DMS53 (cell line): ENCODE data around the gene SPATA21.
A peak's percentile ranks its signal among the peaks of the same experiment; 100 is the strongest.
"Not testable (repeated sequence)": the region's sequence is repeated elsewhere in the genome, so short reads cannot be mapped to it uniquely, and the experiment has no call there.

ENCODE experiments used
- DNase-seq: peaks from one replicate; lab custom pipeline; 2025; lab: John Stamatoyannopoulos, UW

Gene SPATA21, protein sequence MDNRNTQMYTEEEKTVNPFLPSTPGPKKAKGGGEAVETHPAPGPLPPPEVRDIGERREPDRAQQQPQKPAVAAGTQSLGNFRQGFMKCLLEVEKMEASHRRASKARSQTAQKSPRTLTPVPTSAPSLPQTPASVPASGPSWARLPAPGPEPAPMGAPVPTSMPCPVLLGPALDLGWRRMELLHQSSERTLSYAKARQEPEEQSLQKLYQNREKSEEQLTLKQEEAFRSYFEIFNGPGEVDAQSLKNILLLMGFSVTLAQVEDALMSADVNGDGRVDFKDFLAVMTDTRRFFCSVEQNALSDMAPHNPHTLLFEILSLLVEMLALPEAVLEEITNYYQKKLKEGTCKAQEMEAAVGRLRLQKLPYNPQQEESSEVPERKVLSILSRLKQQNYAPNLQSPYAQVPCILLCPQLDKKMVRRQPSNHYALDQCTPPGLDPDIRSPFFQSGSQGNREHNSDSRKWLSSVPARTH

DNA sequence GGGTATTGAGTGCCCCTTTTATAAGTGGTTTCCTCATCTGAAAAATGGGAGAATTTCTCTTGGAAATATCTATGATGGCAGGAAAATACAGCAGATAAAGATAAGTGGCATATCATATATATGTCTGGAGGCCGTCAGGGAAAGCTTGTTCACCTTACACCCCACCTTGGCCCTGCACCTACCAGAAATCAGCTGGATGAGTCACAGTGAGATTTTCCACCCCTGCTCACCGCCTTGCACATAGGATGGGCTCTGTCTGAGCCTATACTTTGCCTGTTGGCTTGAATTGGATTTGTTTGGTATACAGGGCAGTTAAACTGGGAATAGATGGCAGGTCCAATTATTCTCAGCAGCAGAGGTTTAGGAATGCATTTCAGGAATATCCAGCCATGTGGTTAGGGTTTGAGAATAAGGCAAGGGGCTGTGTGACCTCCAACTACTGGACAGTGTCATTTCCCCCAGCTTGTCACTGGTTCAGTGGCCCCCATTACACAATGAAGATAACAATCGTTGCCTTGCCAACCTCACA, at the start of gene SPATA21:
Gene SPATA21, minus strand, starts transcription at position 479 of the 529 bp plus-strand sequence. CDS start 6,053 bp downstream, outside the sequence.
- no peak for DNase-seq

DNA sequence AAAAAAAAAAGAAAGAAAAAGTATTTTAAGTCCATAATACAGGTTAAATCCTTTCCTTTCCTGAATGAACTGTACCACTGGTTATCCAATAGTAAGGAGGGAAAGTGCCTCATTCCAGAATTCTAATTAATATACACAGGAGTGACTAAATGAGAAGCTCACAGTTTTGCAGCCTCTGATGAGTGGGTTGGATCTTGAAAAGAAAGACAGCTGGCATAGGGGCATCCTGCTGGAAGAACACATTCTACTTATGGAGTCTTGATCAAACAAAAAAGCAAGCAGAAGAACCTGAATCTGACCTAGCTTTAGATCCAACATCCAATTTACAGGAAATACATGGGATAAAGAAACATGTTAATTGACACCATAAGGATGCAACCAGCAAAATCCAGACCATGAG, 49.8 kb upstream of the SPATA21 start:
- not testable (repeated sequence) for DNase-seq

DNA sequence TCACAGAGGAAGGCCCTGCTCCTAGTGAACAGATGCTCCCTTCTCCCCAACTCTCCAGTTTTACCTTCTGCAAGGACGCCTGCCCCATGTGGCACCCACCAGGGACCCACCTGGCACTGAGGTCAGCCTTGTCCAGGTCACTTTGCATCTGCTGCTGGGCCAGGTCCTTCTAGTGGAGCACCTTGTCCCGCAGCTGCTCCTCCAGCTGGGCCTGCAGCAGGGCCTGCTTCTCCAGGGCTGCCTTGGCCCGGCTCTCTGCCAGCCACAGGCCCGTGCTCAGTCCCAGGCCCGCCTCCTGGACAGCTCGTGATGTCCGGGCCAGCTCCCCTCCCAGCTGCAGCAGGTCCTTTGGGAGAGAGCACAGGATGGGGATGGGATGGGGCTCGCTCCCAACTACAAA, 49.1 kb upstream of the SPATA21 start:
- DNase-seq = not testable (repeated sequence)

DNA sequence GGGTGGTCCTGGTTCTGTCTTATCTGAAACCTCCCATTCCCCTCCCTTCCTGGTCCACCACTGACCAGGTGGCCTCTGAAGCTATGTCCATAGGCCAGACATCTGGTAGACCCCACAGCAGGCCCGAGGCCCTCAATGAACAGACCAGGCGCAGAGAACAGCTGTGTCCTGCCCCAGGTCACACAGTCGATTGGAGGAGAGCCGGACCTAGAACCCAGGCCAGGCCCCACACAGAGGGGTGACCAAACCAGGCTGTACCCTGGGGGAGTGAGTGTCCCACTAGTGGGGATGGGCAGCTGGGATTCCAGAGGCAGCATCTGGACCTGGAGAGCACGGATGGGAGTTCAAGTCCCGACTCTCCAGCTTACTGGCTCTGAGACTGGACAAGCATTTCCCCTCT, 47.7 kb upstream of the SPATA21 start:
- no peak for DNase-seq

DNA sequence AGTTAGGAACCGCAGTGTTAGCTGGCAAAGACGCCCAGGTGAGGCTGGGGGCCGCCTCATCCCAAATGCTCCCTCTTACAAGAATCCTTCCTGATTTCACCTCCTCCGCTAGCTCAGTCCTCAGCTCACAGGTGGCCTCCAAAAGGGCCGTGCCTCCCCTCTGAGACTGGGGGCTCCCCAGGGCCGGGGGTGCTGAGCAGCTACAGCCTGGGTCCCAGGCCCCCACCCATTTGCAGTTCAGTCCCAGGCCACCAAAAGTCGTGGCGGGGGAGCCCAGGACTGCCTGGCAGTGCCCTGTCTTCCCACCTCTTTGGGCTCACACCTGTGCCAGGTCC, 47.2 kb upstream of the SPATA21 start:
- no peak for DNase-seq

DNA sequence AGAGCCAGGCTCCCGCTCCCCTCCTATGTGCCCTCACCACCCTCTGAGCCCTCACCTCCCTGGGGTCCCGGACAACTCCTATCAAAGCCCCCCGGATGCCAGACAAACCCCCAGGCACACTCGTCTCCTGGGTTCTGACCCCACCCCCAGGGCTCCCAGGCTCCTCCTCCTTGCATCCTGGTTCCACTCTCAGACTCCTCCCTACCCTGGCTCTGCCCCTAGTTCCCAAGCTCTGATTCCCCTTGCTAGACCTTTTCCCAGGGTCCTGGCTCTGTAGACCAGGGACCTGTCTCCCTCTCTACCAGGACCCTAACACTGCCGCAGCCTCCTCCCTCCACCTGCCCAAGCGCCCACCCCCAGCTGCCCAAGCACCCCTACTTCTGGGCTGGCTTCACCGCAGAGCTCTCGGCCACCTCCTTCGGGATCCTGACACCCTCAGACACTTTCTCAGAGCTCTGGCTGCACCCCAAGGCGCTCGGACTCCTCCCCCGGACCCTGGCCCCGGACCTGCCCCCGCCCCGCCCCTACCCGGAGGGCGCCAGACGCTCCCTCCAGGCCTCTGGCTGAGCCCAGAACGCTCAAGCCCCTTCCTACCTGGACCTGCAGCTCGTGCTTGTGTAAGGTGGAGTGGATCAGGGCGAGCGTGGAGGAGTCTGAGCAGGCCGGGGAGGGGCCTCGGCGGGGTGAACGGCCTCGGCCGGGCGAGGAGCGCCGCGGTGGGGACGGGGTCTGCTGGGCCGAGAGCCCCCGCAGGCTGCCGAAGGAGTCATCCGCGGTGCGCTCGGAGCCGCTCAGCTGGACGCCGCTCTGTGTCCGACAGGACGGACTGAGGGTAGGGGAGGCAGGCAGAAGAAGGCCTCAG, 46.6 kb upstream of the SPATA21 start:
- not testable (repeated sequence) for DNase-seq

DNA sequence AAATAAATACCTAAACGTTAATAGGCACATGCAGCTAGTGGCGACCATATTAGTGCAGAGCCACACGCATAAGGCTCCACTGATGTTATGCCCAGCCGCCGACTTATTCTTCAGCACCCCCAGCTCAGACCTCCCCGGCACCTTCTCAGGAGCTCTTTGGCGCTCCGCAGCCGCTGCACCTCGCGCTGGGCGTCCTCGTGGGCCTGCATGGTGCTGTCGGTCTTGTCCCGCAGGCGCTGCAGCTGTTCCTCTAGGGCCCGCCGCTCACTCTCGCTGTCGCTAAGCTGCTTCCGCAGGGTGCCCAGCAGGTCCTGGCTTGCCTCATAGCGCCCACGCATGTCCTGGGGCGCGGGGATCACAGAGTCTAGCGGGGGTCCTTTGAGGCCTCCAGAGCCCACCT, 45.9 kb upstream of the SPATA21 start:
- DNase-seq = not testable (repeated sequence)

DNA sequence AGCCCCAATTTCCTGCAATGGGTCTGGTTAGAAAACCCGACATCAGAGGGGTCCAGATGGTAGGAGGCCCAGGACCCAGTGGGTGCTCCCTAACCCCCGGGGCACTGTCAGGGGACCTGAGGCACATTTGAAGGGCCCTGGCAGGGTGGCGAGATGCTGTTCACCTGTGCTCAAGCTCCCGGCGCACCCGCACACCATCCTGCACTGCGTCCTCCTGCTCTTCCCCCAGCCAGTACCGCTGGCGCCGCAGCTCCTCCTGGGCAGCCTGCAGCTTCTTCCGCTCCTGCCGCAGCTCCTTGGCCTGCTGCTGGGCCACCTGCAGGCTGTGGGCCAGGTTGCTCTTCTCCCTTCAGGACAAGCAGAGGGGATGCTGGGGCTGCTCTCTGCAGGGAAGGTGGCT, 40.9 kb upstream of the SPATA21 start:
- no peak for DNase-seq

DNA sequence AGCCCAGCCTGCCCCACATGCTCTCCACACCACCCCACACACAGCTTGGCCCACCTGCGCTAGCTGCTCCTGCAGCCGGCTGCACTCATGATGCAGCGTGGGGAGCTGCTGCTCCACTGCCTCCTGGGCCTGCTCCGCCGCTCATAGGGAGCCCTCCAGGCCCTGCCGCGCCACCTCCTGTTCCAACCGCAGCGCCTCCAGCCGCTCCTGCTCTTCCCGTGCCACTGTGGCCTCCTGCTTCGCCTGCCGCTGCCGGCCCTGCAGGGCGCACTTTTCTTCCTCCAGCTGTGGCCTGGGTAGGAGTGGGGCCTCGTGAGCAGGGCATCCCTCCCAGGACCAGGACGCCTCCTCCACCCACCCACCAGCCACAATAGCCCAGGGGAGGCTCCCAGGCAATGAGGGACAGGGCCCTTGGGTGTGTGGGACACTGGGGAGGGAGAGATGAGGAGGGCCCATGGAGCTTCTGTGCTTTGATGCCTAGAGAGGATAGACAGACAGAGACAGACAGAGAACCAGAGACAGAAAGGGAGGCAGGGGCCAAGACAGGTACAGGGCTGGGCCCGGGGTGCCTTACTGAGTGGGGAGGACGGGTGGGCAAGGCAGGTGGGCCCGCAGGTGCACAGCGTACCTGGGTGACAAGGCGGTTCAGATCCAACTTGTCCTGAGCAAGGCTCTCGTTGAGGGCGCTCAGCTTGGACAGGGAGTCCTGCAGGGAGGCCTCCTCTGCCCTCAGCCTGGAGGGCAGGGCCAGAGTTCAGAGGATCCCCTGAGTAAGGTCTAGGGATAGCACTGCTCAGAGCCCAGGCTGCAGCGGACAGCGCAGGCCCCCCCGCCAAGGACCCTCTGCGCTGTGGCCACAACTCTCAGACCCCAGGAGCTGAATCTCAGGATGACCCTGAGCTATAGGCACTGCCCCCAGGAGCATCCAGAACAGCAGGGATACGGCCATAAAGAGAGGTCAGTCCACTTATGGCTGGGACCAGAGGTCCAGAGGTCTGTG, 38.8 kb upstream of the SPATA21 start:
- DNase-seq = not testable (repeated sequence)

DNA sequence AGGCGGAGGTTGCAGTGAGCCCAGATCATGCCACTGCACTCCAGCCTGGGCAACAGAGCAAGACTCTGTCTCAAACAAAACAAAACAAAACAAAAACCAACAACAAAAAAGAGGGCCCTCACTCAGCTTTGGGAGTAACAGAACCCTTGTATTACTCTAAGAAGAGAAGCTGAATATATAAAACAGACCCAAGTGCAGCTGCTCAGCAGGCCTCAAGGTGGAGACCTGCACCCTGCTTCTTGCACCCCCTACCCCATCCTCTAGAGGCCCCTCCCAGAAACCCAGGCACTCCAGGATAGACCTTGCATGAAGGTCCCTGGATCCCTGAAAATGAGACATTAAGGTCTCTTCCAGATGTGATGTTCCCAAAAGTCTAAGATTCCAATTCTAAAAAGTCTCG, 37.7 kb upstream of the SPATA21 start:
- DNase-seq = peak; percentile 21

DNA sequence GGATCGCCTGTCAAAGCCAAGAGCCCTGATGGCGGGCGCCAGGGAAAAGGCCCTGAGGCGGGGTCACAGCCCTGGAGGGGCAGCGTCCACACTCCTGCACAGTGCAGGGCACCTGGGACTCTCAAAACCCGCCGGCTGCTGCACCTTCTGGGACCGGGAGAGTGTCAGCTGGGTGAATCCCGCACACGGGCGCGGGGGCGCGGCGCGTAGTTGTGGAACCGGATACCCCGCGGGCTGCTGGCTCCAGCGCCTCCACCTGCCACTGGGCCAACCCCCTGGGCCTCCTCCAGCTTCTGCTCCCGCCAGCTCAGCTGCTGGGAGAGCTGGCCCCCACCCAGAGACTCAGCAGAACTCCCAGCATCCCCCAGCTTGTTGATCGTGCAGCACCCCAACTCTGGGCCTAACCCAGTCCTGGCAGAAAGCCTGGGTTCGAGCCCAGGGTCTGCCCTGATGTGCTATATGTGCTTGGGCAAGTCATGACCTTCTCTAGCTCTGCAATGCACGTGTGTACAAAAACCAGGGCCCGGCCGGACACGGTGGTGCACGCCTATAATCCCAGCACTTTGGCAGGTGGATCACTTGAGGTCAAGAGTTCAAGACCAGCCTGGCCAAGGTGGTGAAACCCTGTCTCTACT, 37.1 kb upstream of the SPATA21 start:
- DNase-seq = no peak

DNA sequence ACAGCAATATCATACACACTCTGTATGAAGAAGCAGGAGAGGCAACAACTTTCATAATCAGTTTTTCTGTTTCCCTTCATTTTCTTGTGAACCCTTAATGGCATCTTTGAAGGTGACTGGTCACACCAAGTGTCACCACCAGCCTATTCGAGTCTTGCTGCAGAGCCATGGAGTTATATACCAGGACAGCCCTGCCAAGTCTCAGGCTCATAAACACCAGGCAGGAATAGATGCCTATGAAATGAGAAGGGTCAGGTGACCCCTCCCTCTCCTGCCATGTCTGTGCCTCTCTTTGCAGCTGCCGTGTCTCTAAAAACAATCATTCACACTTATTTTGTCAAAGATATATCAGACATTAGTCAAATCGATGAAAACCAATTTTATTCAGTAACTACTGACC, 31.3 kb upstream of the SPATA21 start:
- DNase-seq = no peak

DNA sequence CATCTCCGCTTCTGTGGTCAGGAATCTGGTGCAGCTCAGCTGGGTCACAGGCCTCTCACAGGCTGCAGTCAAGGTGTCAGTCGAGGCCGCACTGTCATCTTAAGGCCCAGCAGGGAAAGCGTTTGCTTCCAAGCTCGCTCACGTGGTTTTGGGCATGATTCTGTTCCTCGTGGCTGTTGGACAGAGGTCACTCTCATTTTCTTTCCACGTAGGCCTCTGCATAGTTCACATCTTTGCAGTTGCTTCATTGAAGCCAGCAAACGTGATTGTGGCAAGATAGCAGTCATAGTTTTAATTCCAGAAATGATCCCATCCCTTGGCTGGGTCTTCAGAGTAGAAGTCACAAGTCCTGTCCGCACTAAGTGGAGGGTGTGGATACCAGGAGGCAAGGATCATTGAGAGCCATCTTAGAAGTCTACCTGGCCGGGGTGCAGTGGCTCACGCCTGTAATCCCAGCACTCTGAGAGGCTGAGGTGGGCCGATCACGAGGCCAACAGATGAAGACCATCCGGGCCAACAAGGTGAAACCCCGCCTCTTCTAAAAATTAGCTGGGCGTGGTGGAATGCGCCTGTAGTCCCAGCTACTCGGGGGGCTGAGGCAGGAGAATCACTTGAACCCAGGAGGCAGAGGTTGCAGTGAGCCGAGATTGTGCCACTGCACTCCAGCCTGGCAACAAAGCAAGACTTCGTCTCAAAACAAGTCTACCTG, 27.8 kb upstream of the SPATA21 start:
- DNase-seq = no peak

DNA sequence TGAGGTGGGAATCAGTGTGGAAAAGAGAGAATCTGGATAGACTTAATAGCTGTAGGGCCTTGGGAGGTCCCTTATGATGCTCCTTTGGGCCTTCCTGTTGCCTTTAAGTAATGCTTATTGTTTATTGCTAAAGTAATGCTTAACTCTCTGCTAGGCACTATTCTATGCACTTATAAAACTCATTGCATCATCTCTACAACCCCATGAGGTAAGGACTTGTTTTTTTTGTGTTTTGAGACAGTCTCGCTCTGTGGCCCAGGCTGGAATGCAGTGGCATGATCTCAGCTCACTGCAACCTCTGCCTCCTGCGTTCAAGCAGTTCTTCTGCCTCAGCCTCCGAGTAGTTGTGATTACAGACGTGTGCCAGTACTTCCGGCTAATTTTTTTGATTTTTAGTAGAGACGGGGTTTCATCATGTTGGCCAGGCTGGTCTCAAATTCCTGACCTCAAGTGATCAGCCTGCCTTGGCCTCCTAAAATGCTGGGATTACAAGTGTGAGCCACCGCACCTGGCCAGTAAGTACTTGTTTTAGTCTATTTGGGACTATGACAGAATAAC, 25.6 kb upstream of the SPATA21 start:
- DNase-seq = no peak

DNA sequence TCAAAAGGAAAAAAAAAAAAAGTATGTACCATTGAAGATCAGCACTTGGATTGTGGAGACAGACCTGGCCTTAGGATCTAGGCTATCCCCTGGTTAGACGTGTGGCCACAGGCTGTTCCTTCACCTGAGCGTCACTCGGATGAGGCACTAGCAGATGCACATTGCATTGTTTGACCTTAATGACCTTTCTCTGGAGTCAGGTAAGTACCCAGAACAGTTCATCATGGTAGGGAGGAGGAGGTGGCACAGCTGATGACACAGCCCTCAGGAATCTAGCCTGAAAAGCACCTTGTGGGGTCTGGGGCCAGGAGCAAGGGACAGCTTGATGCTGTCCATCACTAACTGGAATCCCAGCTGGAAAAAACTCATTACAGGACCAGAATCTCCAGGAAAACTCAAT, 24.5 kb upstream of the SPATA21 start:
- DNase-seq = no peak

DNA sequence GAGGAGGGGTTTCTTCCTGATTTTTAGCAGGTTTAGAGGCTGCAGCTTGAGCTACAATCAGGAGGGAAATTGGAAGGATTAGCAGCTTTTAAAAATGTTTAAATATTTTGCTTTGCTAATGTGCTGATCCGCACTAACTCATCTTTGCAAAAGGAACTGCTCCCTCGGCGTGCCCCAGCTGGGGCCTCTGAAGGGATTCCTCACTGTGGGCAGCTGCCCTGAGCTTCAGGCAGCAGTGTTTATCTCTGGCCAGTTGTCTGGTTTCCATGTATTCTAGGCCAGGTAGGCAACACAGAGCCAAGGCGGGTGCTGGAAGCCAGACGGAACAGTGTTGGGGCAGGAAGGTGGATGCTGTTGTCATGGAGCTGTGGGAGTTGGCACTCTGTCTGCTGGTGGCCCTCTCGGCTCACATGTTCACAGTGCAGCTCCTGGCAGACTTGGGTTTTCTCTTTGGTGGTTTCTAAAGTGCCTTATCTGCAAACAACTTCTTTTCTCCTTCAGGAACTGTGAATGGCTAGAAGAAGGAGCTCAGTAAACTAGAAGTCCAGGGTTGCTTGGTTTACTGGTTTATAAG, 22.2 kb upstream of the SPATA21 start:
- DNase-seq = no peak

DNA sequence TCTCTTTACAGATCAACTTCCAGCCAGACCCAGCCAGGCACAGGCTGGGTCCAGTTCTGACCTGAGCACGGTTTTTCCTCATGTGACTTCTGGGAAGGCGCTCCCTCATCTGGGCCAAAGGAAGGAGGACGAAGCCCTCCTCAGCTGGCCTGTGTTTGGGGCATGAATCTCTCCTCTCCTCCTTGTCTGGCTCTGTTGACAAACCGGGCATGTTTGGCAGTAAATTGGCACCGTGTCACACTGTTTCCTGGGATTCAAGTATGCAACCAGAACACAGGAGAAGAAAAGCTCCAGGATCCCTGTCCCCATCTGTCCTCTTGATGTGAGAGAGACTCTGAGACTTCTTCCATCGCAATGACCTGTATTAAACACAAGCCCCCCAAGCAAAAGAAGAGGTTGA, 21.6 kb upstream of the SPATA21 start:
- no peak for DNase-seq

DNA sequence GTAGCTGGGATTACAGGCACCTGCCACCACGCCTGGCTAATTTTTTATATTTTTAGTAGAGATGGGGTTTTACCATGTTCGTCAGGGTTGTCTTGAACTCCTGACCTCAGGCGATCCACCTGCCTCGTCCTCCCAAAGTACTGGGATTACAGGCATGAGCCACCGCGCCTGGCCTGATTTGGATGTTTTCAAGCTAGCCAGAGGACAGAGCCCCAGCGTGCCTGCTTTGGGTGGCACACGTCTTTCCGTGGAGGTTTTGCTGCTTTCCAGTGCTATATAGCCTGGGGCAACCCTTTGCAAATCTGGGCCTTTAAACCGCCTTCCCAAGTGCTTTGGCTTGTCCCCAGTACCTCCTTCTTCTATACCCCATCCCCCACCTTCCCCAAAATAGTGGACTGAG, 18.9 kb upstream of the SPATA21 start:
- DNase-seq = not testable (repeated sequence)

DNA sequence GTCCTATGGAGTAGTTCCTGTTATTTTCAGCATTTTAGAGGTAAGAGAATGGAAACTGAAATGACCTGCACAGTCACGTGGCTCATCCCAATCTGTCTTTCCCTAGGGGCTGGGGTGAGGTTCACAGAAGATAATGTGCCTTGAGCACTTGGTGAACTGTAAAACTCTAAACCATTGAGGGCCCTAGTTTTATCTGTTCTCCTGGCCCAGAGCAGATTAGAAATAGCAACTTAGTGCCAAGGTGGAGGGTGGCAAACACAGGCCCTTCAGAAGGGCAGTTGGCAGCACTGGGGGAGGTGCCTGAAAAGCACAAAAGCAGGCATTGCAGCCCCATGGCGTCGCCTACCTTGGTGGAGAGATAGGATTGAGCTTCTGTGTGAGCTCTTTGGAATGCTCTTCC, 17.7 kb upstream of the SPATA21 start:
- not testable (repeated sequence) for DNase-seq
